ENCODE data around the gene TIMM10. TPM values are rescaled to one million over a fixed set of nuclear protein-coding genes. Genes with fewer than 3 reads are reported as not detected.

TIMM10 gene
- total RNA-seq, 4 donors from 2014 or later, result 20.2 to 51.6 (median 40.1) TPM

DNA sequence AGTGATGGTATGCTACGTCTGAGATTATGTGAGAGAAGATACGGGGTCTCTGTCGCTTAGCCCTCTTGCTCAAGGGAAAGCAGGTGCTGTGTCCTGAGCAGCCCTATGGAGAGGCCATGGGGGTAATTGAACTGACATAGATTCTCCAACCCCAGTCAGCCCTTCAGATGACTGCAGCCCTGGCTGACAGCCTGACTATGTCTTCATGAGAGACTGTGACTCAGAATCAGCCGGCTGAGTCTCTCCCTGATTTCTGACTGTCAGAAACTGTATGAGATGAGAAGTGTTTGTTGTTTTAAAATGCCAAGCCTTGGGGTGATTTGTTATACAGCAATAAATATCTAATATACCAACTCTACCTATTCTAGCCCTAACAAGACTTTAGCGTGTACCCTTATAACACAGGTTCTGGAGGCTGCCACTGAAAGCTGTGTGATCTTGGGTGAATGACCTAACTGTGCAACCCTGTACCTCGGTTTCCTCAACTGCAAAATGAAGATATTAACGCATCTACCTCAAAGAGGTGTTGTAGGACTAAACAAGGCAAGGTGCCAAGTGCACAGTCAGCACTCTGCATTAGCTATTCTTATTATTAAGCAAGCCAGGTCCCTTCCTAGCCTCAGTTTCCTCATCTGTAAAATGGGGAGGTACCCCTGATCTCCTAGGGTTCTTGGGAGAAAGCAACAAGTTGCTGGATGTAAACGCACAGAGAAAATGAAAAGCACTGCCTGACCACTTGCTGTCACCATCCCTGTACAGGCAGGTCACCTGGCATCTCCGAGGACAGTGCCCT is 39.9 kb downstream of the TIMM10 start:
- H3K27ac ChIP-seq, result no peak overlapping the region
- peaks cover 0 to 77% (median 0%) of the 10 kb centered on the region in 3 donors for H3K36me3 ChIP-seq
- WGBS, 2 donors, result 89 to 90% methylated on average over 9 of the region's 9 CpGs
- no peaks in the 10 kb centered on the region for H3K27me3 ChIP-seq
- H3K9me3 ChIP-seq, result no peaks in the 10 kb centered on the region
- H3K4me1 ChIP-seq, result no peaks in the 10 kb centered on the region
- DNase-seq (ENCODE audit: low spot score in 2 of 2), result no peak
- TF ChIP-seq, protein P1, sequence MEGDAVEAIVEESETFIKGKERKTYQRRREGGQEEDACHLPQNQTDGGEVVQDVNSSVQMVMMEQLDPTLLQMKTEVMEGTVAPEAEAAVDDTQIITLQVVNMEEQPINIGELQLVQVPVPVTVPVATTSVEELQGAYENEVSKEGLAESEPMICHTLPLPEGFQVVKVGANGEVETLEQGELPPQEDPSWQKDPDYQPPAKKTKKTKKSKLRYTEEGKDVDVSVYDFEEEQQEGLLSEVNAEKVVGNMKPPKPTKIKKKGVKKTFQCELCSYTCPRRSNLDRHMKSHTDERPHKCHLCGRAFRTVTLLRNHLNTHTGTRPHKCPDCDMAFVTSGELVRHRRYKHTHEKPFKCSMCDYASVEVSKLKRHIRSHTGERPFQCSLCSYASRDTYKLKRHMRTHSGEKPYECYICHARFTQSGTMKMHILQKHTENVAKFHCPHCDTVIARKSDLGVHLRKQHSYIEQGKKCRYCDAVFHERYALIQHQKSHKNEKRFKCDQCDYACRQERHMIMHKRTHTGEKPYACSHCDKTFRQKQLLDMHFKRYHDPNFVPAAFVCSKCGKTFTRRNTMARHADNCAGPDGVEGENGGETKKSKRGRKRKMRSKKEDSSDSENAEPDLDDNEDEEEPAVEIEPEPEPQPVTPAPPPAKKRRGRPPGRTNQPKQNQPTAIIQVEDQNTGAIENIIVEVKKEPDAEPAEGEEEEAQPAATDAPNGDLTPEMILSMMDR (IDR thresholded peaks at IDR 0.05), result no peak
- TF ChIP-seq EP300 (IDR thresholded peaks at IDR 0.05), result no peak
- no peak for TF ChIP-seq POLR2A (IDR thresholded peaks at IDR 0.05)
- H3K4me3 ChIP-seq, result no peak overlapping the region

DNA sequence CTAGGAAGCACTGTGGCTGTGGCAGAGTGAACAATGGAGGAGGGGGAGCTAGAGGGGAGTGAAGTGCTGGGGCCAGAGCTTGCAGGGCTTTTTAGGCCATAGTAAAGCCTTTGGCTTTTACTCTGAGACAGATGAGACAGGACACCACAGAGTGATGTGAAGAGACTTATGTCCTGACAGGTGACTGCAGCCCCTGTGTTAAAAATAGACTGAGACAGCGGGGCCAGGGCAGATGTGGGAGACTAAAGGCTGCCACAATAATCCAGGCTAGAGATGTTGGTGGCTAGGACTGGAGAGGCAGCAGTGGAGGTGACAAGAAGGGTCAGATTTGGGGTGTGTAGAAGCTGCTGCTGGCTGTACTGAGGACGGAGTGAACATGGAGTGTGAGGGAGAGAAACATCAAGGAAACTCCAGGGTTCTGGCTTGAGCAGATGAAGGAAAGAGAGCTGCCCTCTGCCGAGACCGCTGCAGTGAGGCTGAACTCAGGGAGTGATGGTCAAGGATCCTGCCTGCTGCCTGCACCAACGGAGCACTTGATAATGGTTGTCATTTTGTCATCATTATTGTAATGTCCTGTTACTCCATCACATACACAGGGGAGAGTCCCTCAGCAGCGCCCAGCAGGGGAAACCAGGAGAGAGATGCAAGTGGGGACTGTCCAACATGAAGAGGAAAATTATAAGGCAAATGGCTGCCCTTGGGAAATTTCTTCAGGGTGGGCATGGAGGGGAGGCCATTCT is 42.5 kb downstream of the TIMM10 start:
- peaks cover 0 to 82% (median 0%) of the 10 kb centered on the region in 3 donors for H3K36me3 ChIP-seq
- peaks cover 0 to 15% (median 4%) of the 10 kb centered on the region in 4 donors for H3K4me1 ChIP-seq
- no peak overlapping the region for H3K27ac ChIP-seq
- no peak overlapping the region for H3K4me3 ChIP-seq
- 80 to 81% methylated on average over 6 of the region's 6 CpGs for WGBS, 2 donors
- H3K27me3 ChIP-seq, result peaks cover 0 to 12% of the 10 kb centered on the region in 2 donors
- TF ChIP-seq, protein P1 (IDR thresholded peaks at IDR 0.05), result no peak
- TF ChIP-seq POLR2A (IDR thresholded peaks at IDR 0.05) (no peak), EP300 (IDR thresholded peaks at IDR 0.05) (no peak)
- no peak for DNase-seq (ENCODE audit: low spot score in 2 of 2)
- H3K9me3 ChIP-seq, result no peaks in the 10 kb centered on the region

DNA sequence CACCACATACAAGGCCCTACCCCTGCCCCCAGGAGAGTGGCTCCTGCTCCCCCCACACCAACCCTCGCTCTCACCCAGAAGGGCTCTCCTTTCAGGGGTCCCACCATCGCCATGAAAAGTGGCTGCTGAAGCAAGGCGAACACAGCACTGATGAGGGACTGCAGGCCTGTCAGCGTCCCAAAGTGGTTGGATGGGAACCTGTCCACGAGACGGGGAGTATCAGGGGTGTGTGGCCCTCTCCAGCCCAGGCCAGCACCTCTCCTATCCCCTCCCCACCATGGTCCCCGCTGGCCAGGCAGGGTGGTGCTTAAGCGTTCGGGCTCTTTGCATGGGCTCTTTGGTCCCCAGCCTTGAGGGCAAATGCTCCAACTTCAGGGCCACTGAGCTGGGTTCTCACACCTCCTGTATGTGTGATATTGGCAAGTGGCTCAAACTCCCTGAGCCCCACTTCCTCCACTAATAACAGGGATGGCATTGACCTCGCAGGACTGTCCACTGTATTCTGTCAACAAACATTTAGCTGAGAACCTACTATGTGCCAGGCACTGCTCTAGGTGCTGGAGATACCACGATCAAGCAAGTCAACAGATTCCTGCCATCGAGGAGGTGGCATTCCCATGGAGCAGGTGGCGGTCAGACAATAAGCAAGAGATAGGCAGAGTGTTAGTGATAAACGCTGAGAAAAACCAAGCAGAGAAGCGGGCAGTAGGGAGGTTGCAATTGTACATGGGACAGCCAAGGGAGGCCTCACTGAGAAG is 43.4 kb downstream of the TIMM10 start:
- H3K36me3 ChIP-seq, result peaks cover 0 to 82% (median 0%) of the 10 kb centered on the region in 3 donors
- peaks cover 0 to 21% of the 10 kb centered on the region in 2 donors for H3K27me3 ChIP-seq
- no peak for DNase-seq (ENCODE audit: low spot score in 2 of 2)
- peaks cover 0 to 24% (median 13%) of the 10 kb centered on the region in 4 donors for H3K4me1 ChIP-seq
- H3K4me3 ChIP-seq, result no peak overlapping the region
- H3K9me3 ChIP-seq, result no peaks in the 10 kb centered on the region
- 92 to 93% methylated on average over 15 of the region's 15 CpGs for WGBS, 2 donors
- no peak overlapping the region for H3K27ac ChIP-seq
- TF ChIP-seq EP300 (IDR thresholded peaks at IDR 0.05), result no peak
- TF ChIP-seq, protein P1 (IDR thresholded peaks at IDR 0.05), result no peak

DNA sequence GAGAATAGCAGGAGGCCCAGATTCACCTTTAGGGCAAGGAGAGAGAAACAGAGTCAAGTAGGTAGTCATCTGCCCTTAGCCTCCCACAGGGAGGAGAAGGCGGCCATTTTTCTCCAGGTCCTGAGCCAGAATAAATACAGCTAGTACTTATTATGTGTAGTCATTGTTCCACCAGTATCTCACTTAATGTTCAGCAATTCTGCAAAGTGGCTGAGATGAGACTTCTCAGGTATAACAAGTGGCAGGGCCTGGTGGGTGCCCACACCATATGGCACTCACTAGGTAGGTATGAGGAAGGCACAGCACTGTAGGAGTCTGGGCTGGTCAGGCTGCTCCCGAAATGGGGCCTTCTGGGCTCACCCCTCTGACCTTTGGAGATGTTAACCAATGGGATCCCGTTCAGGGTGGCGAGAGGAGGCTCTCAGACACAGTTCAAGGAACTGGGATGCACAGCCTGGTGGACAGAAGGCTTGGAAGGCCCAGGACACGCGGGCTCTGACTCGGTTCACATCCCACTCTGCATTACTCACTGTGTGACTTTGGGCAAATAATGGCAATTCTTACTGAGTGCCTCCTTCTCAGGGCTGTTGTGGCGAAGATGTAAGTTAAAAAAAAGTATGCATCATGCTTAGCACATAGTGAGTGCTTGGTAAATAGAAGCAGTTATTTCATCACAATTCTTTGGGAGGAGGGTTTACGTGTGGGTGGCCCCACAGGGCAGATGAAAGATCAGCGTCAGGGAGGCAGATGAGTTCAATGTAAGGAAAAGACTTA is 45.1 kb downstream of the TIMM10 start:
- no peak for DNase-seq (ENCODE audit: low spot score in 2 of 2)
- peaks cover 0 to 66% (median 0%) of the 10 kb centered on the region in 3 donors for H3K36me3 ChIP-seq
- no peaks in the 10 kb centered on the region for H3K9me3 ChIP-seq
- no peak overlapping the region for H3K4me3 ChIP-seq
- no peak for TF ChIP-seq EP300 (IDR thresholded peaks at IDR 0.05)
- TF ChIP-seq POLR2A (IDR thresholded peaks at IDR 0.05), result no peak
- TF ChIP-seq, protein P1 (IDR thresholded peaks at IDR 0.05), result no peak
- peaks cover 0 to 27% (median 13%) of the 10 kb centered on the region in 4 donors for H3K4me1 ChIP-seq
- WGBS, 2 donors, result 75 to 76% methylated on average over 10 of the region's 10 CpGs
- no peak overlapping the region for H3K27ac ChIP-seq
- peaks cover 0 to 39% of the 10 kb centered on the region in 2 donors for H3K27me3 ChIP-seq

Data from tibial nerve (tissue), 4 donors.